ENCODE results near the gene ZNF660.
"Not testable (repeated sequence)": the region's sequence is repeated elsewhere in the genome, so short reads cannot be mapped to it uniquely, and the experiment has no call there.

DNA sequence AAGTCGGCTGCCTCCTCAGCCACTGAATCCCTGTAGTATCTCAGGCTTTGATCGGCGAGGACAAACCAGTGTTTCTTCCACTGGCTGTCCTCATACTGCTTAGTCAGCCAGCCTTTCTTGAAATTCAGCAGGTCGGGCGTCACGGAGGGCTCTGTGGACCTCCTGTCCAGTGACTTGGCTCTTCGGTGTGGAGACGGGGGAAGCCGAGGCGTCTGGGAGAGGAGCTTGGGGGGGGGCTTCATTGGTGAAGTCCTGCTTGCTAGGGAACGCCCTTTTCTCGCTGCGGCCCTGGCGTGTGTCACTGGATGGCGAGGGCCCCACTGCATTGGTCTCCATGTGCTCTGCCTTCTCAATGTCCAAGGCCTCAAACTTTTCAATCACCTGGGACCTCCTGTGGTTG lies 5.0 kb upstream of the ZNF660 start:
- TF ChIP-seq, protein P1, sequence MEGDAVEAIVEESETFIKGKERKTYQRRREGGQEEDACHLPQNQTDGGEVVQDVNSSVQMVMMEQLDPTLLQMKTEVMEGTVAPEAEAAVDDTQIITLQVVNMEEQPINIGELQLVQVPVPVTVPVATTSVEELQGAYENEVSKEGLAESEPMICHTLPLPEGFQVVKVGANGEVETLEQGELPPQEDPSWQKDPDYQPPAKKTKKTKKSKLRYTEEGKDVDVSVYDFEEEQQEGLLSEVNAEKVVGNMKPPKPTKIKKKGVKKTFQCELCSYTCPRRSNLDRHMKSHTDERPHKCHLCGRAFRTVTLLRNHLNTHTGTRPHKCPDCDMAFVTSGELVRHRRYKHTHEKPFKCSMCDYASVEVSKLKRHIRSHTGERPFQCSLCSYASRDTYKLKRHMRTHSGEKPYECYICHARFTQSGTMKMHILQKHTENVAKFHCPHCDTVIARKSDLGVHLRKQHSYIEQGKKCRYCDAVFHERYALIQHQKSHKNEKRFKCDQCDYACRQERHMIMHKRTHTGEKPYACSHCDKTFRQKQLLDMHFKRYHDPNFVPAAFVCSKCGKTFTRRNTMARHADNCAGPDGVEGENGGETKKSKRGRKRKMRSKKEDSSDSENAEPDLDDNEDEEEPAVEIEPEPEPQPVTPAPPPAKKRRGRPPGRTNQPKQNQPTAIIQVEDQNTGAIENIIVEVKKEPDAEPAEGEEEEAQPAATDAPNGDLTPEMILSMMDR (IDR thresholded peaks at IDR 0.05): not testable (repeated sequence)
- TF ChIP-seq POLR2AphosphoS5 (IDR thresholded peaks at IDR 0.05): not testable (repeated sequence)
